HG03045 (cell line): ENCODE results near the gene EPHB1.
"Not testable (repeated sequence)": the region's sequence is repeated elsewhere in the genome, so short reads cannot be mapped to it uniquely, and the experiment has no call there.

Experiments
- ATAC-seq: cut with Tn5 transposase; IDR thresholded peaks from one replicate; pipeline ENCODE4 v1.9.1; 2021; ENCODE audit warnings: mild to moderate bottlenecking, moderate library complexity; ENCODE audit not compliant: unreplicated experiment

Gene EPHB1

DNA sequence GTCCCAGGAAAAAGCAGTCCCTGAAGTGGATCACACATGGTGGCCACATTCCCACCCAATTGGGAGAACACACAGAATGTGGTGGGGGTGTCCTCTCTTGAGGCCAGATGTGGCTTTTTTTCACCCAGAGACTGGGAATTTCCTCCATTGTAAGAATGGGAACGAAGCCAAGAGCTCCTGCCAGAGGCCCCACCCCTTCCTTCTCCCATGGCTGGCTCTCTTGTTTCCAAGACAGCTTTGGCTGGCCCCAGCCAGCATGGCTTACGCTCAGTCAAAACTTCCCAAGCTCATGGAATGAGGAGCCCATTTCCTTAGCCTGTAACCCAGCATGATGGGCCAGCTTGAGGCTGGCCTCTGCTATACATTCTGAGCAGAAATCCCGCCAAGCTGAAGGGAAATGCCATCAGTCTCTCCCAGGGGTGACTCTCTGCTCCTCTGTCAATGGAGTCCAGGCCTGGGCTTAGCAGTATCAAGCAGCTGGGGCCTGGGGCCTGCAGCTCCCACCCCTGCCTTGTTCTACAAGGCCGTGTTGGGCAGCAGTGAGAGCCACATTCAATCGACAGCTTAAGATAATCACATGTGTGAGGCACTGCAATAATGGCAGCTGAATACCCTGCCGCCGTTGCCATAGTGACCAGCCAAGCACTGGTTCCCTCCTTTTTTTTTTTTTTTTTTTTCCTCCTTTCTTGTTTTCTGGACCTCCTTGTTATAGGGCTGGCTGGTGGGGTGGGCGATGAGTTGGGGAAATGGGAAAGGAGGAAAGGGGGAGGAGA lies 142.4 kb downstream of the EPHB1 start:
- no peak for ATAC-seq

DNA sequence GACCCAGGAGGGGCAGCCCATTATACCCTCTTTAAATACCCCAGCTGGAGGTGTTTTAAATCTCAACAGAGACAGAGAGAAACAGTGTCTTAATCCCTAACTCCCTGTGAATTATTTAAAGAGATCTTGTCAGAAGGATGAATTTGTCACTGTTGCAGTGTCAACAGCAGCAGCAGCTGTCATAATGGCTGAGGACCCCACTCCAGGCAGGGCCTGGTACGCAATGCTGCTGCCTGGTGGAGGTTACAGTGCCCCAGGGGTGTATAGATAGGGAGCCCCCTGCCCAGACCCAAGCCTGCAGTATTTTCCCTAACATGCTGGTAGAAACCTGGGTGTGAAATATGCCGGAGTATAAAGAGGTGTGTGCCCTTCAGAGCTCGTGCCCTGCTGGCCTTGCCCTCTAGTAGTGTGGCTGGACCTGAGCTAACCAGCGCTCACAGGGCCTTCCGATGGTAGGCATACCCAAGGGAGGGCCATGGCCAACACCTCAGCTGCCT lies 143.0 kb downstream of the EPHB1 start:
- ATAC-seq, result no peak

DNA sequence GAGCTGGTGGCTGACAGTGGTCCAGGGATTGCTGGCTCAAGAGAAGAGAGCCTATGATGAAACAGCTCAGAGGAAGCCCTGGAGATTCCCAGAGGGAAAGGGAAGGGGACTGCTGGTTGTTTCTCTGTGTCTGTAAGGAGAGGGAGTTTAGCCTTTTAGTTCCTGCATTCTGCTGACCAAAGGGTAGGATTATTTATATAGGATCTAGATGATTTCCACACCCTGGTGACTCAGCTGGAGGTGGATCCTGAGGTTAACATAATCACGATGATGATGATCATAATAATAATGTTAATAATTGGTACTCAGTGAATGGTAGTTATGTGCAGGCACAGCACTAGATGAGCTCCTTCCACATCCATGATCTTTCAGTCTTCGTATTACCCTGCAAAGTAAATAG lies 144.9 kb downstream of the EPHB1 start:
- ATAC-seq, result no peak

DNA sequence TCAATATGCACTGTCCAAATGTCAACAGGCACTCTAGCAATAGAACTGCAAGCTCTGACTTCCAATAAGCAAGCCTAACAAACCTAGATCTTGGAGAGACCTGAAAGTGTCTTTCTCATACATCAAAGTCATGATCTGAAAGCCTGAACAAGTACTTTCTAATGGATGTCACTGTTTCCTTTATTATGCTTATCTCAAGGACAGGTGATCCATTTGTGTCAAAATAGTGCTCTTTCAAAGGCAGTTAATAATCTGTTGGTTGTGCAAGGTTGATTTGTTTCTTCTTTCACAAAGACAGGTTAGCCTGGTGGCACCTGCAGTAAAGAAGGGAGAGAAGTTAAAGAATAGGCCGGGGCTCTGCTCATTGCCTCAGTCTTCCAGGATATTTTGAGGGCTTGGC lies 146.8 kb downstream of the EPHB1 start:
- ATAC-seq, result no peak

DNA sequence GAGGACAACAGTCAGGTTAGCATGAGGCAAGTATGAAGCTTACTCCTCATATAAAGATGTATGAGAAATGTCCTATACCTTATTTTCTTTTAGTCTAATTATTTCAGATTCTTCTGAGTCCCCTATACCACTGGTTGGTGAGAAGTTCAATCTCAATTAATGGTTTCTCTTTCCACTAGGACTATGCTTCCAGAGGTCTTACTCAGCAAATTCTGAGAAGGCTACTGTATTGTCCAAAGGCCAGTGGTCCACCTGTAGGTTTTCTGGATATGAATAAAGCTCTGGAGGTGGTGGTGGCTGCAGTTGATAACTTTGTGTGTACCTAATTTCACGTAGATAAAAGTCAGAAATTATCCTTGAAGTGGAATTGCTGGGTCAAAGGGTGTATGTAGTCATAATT lies 149.4 kb downstream of the EPHB1 start:
- ATAC-seq, result no peak

DNA sequence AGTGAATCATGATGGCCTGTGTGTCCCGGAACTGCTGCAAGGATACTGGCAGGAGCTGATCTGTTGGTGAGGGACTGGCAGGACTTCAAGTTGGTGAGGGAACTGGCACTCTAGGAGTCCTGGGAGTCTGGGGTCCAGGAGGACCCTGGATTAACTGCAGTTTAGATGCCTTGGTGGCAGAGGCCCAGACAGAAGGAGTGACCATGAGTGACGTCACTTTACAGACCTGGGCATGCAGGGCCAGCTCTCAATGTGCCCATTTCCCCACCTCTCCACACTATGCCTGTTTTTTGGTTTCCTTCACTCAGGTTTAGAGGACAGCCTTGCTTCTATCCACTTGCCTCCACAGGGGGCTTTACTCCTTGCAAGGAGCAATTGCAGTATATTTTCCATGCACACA lies 154.1 kb downstream of the EPHB1 start:
- no peak for ATAC-seq

DNA sequence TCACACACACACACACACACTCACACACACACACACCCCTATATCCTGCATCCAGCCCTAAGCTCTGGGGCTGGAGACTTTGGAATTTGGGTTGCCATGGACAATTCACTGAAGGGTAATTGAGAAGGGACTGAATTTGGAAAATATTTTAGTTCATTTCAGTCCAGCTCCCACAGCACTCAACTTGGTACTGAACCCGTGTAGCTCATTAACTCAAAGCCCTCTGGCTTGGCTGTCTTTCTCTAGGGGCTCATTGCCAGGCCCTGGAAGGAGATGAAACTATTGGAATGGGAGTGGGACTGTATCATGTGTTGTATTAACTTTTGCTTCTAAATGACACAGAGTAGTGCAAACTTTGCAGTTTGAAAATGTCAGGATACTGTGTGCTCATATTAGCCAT lies 157.3 kb downstream of the EPHB1 start:
- ATAC-seq, result no peak

DNA sequence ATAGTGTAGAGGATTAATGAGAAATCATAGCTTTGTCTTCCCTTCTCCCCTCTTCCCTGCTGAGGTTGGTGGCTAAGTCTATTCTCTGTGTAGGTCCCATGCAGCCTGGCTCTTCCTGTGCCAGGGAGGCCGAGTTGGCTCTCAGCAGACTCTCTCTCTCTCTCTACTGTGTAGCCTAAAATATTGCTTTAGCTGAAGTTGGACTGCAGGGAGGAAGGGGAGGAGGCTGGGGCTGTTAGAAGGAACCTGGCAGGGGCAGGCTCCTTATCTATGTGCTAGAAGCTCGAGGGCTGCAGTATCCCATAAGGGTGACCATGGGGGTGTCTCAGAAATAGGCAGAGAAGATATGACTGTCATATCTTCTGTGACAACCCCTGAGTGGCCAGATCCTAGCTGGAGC lies 160.8 kb downstream of the EPHB1 start:
- no peak for ATAC-seq

DNA sequence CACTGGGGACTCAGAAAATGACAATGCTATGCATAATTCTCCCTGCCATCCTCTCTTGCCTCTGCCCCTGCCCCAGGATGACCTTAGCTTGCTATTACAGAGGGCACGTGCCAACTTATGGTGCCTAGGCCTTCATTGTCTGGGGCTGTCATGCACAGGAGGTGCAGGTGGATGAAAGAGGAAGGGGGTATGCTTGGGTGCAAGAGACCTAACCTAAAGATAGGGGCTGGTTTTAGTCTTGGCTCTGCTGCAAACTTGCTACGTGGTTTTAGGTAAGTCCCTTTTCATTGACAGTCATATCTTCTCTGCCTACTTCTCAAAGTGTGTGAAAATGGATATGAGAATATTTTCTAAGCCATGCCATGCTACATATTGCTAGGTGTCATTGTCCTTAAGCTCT lies 161.3 kb downstream of the EPHB1 start:
- no peak for ATAC-seq

DNA sequence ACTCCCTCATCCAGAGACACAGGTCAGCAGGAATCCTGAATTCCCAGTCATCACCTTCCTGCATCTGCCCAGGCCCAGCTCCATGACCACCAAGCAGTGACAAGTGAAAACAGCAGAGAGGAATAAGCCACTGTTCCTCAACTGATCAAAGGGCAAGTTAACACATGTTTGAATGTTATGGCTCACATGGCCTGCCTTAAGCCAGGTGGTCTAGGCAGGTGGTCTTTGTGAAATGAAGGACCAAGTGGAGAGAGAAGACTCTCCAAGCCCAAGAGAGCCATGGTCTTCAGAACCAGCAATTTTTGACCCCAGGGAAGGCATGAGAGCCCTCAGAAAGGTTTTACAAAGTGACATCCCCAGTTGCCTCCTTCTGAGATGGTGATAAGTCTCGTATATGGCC lies 161.8 kb downstream of the EPHB1 start:
- no peak for ATAC-seq

DNA sequence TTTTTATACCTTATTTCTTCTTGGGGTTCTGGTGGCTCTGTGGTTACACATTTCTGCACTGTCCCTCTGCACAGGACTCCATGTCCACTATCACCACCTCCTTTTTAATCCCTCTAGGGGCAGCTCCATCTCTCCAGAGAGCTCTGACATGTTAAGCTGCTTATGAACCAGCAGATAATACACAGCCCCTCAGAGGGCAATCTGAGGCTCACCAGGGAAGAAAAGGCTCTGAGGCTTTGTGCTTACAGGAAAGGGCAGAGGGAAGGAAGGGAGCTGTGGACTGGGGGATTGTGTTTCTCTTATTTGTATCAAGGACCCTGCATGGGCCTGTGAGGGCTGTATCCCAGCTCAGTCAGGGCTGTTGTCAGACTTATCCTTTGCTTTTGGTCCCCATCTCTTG lies 164.5 kb downstream of the EPHB1 start:
- no peak for ATAC-seq

DNA sequence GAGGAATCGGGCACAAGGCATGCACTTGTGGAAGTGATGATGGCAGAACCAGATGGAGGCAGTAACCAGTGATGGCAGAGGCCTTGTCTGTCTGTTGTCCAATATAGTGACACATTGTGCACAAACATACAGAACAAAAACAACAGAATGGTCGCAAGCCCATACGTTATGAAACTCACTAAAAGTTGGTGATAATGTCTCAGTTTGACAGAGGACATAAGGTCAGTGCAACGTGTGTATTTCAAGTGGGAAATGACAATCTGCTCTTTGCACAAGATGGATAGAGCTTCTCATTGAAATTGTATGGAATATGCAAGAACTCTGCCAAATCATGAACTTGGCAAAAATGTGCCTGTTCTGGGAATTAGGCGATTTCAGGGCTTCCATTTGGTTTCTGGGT lies 169.2 kb downstream of the EPHB1 start:
- ATAC-seq, result no peak

DNA sequence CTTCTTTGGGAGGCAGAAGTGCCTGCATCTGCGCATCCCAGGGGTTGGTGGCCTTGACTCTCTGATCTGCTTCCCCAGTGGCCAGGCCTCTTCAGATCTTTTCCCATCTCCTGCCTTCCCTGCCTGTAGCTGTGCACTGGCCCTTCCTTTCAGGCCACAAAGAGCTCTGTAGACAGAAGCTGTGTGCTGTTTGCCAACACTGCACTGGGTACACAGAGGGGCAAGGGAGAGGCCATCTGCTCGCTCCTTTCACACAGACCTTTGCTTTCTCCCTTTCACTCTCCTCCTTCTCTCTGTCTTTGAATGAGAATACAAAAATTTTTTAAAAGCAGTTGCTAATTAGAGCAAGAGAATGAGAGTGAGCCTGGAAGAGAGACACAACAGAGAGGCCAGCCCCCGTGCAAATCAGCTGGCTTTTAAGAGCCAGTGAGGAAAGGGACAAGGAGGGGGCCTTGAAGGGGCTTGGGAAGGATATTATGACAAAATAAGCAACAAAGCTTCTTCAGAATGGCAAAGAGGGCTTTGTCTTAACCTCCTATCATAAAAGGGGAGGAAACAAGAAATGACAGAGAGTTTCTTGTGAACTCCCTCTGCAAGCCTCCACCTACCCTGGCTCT lies 170.9 kb downstream of the EPHB1 start:
- no peak for ATAC-seq

DNA sequence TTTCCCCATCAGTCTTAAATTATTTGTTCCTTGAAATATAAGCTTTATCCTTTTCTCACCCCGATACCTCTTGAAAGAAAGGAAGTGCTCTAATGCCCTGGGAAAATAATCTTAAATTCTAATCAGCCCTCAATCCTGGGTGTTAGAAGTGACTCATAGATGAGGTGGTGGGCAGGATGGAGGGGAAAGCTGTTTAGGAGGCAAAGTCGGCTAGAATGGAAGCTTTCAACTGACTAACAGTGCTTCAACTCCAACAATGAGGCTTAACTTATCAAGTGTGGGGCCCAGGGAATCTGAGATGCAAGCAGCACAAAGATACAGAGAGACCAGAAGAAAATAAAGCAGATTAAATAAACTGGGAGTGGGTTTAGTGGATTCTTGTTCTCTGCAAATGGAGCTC lies 175.8 kb downstream of the EPHB1 start:
- no peak for ATAC-seq

DNA sequence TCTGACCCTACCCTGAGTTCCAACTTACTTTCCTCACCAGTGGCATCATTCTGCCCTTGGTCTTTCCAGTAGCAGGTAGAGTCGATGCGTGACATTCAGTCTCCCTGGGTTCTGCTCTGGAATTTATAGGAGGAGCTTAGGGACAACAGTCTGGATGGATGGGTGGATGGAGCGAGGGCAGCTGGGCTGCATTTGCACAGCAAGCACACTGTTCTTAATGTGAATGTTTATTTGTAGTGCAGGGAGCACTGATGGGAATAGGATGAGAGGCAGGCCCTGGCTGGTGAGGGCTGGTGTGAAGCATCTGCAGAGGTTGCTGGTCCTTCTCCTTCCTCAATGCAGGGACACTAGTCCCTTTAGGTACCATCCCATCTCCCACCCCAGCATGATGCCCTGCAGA lies 176.2 kb downstream of the EPHB1 start:
- ATAC-seq, result no peak

DNA sequence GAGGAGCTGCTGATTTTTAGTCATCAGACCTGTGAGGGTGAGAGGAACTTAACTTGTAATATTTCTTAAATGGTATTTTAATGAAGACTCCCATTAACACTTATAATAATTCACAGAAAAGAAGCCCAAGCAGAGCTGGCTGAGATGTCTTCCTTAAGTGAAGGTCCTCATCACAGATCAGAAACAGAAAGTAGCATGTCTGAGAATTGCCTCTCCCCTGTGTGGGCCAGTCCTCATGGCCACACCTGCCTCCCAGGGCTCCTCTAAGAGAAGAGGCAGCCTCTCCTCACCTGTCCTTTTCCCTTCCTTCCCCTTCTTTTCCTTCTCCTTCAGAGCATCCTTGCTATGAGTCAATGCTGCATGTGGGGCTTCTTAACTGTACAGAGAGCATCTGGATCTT lies 176.8 kb downstream of the EPHB1 start:
- ATAC-seq, result not testable (repeated sequence)

DNA sequence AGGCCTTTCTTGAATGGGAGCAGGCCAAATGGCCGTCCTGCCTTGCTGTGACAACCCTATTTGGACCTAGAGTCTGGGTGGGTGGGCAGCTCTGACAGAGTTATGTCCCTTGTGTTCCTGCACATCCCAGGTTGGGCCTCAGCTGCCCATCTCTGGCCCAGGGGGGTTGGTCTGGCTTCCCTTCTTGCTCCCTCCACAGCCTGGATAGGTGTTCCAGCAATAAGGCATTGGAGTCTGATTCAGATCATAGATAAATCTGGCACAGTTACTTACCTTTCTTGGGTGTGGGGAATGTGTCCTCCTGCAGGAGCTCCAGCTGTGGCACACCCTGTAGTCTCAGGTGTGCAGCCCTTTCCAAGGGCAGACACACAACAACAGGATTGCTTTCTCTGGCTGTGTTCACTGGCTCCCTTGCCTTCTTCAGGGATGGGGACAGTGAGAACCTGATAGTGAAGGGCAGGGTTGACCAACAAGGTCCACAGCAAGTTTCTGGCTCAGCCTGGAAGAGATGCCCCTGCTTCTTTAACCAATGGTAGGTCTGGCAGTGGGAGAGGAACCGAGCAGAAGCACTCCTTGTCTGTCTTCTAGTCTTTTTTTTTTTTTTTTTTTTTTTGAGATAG lies 177.9 kb downstream of the EPHB1 start:
- no peak for ATAC-seq

DNA sequence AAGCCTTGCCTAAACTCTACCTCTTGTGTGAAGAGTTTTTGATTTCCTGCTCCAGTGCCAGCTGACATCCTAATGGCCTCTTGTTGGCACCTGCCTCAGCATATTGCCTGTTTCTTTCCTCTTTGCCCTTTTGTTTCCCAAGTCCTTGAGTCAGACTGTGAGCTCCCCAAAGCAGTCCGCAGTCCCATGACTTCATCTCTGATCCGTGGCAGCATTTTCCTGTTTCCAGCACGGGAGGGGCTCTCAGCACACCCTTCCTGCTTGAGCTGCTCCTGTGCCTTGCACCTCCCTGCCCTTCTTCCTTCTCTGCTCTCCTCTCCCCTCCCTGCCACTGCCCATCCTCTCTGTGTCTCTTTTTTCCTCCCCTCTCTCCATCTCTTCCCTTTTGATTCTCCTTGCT lies 179.6 kb downstream of the EPHB1 start:
- ATAC-seq, result no peak

DNA sequence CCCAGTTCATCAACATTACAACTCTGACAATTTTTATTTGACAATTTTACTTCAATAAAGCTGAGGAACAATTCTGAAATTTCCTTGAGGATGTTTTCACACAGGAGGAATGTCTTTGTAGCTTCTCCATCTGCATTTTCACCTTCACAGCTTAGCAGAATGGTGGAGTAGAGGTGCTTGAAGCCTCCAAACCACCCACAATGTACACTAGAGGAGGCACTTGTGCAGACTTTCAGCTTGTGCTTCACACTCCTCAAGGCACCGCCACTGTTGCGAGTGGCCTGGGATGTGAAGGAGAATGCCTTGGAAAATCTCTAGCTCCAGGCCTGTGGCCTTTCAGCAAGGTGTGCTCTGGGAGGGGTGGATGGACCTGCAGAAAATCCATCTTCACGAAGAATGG lies 181.9 kb downstream of the EPHB1 start:
- no peak for ATAC-seq

DNA sequence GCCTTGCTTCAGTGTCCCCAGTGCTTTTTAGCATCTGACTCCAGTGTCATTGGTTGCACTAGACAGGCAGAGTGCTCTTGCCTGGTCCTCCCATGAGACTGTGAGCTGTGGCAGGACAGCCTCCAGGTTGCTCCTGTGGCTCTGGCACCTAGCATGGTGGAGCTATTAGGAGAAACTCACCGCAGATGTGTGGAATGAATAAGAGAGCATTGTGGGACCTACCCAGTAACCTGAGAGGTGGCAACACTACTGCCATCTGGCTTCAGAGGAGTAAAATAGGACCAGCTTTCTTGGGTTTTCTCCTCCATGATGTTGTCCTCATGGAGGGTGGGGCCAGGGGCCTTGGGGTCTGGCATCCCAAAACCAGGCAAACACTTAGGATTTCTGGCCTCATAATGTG lies 183.6 kb downstream of the EPHB1 start:
- no peak for ATAC-seq

DNA sequence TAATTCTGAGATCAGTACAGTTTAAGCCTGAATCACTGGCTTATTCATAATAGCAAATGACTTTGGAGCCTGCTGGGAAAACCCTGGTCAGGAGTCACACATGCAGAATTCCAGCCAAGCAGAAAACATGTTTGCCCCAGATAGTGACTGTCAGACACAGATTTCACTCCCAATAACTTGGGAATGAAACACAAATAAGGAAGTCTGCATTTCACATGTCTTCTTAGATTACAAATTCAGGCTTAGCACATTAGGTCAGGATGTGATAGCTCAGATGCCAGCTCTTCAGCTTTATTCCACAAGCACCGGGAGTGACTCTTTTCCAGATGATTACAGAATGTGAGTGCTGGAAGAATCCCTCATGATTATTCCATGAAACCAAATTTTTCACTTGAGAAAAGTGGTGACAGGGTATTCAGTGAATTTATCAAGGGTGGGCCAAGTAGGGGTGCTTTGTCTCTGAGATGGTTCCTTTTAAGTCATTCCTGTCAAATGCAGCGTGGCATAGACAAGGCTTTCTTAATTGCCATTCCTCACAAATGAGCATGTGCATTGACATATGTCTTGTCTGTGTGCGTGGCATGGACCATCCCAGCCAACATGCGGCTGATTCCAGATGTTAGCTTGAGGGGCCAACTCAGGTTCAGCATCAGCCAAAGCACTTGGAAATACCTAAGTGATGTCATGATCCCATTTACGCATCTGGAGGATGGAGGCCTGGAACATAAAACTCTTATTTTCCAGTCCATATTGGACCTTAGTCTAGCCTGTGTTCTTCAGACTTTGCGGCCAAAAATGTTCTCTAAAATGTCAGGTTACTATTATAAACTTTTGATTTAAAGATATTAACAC lies 191.0 kb downstream of the EPHB1 start:
- ATAC-seq, result no peak
